COR-L47 (cell line): ENCODE results near the gene S1PR4.

Experiments used
- DNase-seq: peaks from one replicate; lab custom pipeline; 2025; lab: John Stamatoyannopoulos, UW

S1PR4 gene

GRCh38 chr19:3178377-3178972 is at the start of gene S1PR4:
S1PR4 (plus strand) TSS chr19:3178769; CDS start chr19:3178793, 24 bp downstream.
- DNase-seq = no peak

GRCh38 chr19:3129112-3129511 is 49.5 kb upstream of the S1PR4 start:
- DNase-seq = peak; percentile 34

DNA sequence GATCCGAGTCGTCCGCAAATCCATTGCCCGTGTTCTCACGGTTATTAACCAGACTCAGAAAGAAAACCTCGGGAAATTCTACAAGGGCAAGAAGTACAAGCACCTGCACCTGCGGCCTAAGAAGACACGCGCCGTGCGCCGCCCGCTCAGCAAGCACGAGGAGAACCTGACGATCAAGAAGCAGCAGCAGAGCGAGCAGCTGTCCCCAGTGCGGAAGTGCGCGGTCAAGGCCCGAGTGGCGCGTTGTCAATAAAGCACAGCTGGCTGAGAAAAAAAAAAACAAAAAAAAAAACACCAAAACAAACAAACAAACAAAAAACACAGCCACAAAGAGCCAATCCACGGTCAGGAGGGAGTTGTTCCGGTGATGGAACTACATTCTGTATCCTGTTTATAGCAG is 47.4 kb upstream of the S1PR4 start:
- no peak for DNase-seq

DNA sequence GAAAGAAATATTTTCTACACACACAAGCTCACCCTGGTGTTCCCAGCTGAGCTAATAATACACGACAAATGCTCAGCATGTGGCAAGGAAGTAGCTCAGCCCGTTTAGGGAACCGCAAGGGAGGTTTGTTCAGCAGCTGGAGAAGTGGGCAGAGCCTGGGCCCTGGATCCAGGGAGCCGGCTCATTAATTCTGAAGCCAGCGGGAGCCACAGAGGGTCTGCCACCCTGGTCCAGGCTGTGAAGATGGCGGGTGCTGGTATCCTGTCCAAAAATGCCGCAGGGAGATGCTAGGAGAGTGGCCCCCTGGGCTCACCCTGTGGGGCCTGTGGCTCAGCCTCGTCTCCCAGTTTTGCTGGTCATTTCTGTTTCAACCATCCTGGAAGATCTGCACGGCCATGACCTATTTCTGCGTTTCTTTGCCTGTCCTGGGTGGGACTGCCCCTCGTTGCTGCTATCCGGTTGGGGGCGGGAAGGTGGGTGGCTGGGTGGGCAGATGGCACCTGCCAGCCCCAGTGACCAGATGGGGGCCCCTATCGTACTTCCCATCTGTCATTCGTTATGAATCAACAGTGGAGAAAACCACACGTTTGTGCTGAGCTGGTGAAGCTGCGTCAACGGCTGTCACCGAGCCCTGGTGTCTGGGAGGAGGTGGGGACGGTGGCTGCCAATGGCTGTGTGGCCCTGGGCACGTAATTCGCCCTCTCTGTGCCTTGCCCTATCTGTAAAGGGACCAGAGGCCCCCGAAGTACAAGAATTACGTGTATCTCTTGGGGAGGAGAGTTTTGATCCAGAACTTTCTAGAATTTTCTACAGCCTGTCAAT is 45.4 kb upstream of the S1PR4 start:
- DNase-seq = peak; percentile 85

- DNase-seq = no peak
These were observed 44.8 kb upstream of the S1PR4 start for GRCh38 chr19:3133793-3134116.

DNA sequence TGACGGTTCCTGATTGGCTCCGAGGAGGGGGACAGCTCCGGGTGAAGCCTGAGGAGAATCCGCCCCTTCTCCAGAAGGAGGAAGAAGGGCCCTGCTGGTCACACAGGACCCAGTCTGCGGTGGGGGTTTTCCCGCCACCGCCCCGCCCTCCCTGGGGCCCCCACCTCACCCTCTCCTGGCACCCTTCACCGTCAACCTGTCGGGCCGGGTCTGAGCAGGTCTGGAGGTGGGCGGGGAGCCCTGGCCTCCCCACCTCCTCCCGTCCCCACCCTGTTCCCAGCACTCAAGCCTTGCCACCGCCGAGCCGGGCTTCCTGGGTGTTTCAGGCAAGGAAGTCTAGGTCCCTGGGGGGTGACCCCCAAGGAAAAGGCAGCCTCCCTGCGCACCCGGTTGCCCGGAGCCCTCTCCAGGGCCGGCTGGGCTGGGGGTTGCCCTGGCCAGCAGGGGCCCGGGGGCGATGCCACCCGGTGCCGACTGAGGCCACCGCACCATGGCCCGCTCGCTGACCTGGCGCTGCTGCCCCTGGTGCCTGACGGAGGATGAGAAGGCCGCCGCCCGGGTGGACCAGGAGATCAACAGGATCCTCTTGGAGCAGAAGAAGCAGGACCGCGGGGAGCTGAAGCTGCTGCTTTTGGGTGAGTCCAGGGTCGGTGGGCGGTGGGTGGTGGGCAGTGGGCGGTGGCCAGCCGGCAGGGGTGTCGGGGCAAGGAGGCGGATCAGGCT is 42.4 kb upstream of the S1PR4 start, which contains the start of gene GNA15:
TSS of gene GNA15 (plus strand) at position 73 of the 723 bp plus-strand sequence. CDS start at position 491, 418 bp downstream.
- no peak for DNase-seq

GRCh38 chr19:3136684-3137055 is 41.9 kb upstream of the S1PR4 start:
- DNase-seq = no peak

- DNase-seq = no peak
These were observed 41.5 kb upstream of the S1PR4 start for GRCh38 chr19:3137119-3137518.

- DNase-seq = no peak
These were observed 40.3 kb upstream of the S1PR4 start for GRCh38 chr19:3138268-3138667.

- no peak for DNase-seq
These were observed 37.9 kb upstream of the S1PR4 start for GRCh38 chr19:3140667-3141038.

DNA sequence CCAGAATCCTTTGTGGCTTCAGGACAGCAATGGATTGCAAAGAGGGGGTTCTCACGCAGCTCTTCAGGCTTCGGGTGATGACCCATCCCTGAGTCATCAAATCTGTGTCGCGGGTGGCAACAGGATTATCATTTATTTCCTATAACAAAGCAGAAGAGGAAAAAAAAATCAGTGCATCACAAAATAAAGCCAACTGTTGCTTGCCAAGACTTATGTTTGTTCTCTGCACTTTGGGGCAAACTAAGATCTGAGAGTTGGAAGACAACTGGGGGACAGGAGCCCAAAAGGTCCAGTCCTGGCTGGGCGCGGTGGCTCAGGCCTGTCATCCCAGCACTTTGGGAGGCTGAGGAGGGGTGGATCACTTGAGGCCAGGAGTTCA is 36.3 kb upstream of the S1PR4 start:
- DNase-seq = no peak

DNA sequence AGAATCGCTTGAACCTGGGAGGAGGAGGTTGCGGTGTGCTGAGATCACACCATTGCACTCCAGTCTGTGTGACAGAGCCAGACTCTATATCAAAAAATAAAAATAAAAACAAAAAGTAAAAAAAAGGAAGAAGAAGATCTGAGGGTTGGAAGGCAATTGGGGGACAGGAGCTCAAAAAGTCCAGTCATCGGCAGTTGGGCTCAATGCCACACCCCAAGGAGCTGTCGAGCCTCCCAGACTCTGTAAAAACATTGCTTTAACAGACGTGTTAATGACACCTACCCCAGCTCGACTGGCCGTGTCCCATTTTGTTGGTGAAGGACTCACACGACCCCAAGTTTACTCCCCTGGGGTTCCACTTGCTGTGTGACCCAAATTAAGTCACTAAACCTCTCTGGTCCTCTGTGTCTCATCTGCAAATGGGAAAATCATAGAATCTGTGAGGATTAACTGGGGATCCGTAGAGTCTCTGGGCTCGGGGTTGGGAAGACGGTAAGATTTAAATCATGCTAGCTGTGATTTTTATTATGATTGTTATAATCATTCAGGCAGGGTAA is 35.7 kb upstream of the S1PR4 start:
- DNase-seq = no peak

DNA sequence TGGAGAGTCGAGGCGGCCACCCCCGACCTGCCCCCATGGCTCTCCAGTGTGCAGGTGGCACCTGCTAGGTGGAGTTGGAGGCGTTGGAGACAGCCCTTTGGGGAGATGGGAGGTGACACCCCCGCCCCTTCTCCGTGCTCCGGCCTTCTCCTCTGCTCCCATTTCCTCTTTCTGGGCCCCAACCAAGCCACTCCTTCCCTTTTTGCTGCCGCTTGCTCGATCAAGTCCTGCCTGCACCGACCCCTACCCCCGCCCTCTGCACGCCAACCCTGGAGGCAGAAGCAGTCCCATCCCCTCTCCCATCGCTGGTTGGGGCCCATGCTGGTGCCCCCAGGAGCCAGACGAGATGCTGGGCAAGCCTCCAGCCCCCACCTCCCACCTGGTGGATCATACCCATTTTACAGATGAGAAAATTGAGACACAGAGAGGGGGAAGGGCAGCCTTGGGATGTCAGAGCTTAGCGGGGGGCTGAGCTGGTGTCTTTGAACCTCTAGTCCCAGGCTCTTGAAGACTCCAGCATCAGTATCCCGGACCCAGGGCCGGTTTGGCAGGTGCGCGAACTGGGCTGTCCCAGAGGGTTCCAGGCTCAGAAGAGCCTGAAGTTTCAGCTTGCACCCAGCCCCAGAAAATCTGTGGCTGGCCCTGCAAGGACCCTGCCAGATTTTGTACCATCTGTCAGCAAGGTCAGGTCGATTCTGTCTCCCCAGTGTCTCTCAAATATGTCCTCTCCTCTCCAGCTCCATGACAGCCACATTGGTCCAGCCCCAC is 32.5 kb upstream of the S1PR4 start:
- no peak for DNase-seq

DNA sequence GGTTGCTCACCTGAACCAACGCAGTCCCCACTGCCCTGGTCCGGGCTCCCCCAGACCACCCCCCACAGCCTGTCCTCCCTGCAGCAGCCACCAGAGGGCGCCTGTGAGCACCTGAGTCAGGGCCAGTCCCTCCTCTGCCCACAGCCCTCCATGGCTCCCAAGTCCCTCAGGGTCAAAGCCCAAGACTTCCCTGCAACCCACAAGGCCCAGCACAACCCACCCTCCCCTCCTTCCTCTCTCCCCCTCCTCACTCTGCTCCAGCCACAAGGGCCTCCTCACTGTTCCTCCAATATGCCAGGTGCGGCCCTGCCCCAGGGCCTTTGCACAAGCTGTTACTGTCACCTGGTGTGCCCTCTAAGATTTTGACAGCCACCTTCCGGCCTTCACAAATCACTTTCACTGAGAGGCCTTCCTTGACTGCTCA is 31.9 kb upstream of the S1PR4 start:
- no peak for DNase-seq

DNA sequence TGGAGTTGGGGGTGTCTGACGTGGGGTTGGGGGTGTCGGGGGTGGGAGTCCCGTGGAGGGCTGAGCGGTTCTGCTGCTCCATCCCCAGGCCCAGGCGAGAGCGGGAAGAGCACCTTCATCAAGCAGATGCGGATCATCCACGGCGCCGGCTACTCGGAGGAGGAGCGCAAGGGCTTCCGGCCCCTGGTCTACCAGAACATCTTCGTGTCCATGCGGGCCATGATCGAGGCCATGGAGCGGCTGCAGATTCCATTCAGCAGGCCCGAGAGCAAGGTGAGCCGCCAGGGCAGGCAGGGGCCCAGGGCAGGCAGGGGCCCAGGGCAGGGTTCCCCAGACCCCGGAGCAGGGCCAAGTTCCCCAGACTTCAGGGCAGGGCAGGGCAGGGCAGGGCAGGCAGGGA is 30.1 kb upstream of the S1PR4 start:
- no peak for DNase-seq

DNA sequence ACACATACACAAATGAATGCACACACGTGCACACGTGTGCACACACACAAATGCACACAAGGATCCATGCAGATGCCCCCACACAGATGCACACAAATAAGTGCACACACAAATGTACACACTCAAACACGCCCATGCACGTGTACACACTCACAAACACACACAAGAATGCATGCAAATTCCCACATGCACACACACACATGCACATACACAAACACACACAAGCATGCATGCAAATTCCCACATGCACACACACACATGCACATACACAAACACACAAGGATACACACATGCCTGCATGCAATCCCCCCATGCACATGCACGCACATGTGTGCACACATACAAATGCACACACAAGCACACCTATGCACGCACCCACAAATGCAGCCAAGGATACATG is 29.5 kb upstream of the S1PR4 start:
- DNase-seq = no peak

DNA sequence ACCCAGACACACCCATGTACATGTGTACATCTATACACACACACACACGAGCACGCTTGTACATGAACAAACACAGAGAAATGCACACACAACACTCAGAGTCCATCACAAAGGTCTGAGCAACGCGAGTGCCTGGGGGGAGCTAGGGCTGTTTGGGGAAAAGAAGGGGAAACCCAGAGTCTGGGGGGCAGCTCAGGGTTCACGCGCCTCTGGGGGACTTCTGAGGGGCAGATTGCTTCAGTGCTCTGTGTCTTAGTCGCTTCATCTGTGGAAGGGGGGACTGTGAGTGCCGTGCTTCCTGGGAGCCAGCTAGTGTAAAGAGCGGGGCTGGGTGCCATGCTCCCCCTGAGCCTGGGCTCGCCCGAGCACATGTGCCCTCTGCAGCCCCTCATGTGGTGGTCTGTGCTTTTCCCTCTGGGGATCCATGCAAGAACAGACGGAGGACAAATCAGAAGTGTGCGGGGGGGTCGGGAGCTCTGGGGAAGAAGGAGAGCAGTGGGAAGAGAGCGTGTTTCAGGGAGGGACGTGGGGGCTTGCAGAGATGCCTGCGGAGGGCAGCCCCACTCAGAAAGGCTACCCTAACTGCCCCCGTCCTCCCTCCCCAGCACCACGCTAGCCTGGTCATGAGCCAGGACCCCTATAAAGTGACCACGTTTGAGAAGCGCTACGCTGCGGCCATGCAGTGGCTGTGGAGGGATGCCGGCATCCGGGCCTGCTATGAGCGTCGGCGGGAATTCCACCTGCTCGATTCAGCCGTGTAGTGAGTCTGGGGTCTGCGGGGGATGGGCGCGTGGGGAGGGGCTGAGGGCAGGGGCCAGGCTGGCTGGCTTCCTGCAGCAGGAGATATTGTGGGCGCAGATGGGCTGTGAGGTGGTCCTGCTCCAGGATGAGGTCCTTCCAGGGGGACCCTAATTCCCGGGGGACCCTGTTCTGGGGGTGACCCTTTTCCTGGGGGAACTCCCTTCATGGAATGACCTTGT is 28.8 kb upstream of the S1PR4 start:
- DNase-seq = no peak

GRCh38 chr19:3150739-3151329 is 27.7 kb upstream of the S1PR4 start:
- no peak for DNase-seq

DNA sequence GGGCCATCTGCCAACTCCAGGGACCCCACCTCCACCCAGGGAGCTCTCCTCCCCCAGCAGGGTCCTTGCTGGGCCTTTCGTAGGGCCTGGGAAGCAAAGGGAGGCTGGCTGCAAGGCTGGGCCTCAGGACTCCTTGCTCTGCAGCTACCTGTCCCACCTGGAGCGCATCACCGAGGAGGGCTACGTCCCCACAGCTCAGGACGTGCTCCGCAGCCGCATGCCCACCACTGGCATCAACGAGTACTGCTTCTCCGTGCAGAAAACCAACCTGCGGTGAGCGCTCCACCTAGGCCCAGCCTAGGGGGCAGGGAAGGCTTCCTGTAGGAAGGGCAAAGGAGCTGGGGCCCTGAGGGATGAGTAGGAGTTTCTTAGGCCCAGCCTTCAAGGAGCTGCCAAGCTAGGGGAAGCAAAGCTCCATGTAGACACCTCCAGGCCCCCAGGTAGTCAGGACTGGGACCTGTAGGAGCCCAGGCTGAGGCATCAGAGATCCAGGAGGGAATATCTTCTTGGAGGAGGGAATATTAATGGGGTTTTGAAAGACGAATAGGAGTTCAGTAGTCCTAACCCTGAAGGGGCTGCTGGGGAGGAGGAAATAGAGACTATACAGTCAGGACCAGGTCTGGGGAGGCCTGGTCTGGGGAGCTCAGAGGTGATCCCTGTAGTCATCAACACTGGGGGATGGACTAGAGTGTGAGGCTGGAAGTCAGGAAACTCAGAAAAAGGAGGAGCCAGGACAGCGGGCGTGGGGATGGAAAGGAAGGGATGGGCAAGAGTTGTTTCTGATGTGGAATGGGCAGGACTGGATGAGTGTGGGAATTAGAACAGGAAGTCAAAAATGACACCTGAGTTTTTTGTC is 26.8 kb upstream of the S1PR4 start:
- no peak for DNase-seq

DNA sequence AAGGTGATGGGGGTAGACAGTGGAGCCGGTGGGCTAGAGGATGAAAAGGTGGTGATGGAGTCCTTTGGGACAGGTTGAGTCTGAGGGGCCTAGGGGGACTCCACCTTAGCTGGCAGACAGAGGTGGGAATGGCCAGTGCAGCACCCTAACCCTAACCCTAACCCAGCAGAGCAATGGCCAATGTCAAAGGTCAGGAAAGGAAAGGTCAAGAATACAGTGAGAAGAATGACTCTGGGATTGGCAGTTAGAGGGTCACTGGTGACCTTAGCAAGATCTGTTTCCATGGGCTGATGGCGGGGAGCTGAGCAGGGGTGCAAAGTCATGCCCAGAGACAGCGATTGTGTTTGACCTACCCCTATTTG is 26.2 kb upstream of the S1PR4 start:
- no peak for DNase-seq
